NCI-H146 treated with DMSO at 0.1 percent for 48 hours (cell line): Measurements from ENCODE around the gene EHBP1.

Source experiments
- DNase-seq: peaks from one replicate; lab custom pipeline; 2025; ENCODE audit not compliant: unreplicated experiment; lab: John Stamatoyannopoulos, UW

The EHBP1 gene

DNA sequence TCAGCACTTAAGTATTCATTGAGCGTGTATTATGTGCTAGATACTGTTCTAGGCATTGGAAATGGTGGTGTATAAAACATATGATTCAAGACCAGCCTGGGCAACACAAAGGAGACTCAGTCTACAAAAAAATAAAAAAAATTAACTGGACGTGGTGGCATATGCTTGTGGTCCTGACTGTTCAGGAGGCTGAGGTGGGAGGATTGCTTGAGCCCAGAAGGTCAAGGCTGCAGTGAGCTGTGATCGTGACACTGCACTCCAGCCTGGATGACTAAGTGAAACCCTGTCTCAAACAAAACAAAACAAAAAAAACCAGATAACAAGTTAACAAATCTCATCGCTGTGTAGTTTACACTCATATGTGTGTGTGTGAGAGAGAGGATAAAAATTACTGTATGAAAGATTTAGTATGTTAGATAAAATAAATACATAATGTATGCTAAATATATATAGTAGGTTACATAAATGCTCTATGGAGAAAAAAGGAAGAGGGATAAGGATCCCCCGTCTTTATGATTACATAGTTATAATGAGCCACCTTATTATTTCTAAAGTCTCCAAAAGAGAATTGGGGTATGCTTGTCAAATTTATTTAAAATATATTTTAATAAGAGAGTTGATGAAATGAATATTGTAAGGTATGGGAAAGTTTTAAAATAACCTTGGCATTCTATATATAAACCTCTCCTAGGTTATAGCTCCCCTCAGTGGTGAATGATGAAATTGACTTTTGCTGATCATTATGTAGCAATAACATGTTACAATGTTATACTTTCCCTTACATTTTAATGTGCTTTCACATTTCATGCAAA is 69.2 kb downstream of the EHBP1 start:
- peak; percentile 15 for DNase-seq

DNA sequence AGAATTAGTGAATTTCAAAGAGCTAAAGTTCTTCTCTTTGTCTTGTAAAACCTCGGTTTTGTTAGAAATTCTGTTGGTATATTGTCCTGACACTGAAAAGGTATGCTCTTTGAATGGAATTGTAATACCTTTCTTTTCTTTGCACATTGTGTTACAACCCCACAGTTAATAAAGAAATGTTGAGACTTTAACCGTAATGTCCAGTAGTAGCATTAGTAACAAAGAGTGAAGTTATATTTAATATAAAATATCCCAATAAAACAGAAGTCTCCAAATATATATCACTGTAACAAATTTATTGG is 69.8 kb downstream of the EHBP1 start:
- no peak for DNase-seq

DNA sequence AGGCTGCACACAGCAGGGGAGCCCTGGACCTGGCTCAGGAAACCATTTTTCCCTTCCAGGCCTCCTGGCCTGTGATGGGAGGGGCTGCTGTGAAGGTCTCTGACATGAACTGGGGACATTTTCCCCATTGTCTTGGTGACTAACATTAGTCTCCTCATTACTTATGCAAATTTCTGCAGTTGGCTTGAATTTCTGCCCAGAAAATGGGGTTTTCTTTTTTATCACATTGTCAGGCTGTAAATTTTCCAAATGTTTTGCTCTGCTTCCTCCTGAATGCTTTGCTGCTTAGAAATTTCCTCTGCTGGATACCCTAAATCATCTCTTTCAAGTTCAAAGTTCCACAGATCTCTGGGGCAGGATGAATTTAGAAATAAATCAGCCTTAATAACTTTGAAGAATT is 78.2 kb downstream of the EHBP1 start:
- no peak for DNase-seq

DNA sequence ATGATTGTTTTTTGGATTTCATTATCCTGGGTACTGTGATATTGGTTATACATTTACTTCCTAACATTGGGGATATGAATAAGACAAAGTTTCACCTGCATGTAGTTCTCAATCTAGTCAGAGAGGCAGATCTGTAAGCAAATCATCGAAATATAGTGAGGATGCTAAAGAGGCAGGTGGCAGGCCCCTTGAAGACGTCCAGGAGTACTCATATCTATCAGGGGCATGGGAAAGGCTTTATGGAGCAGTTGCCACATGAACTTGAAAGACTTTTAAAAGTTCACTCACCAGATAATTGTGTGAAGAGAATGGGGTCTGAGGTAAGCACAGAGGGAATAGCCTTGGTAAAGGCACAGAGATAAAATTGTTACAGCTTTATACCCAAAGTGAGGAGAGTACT is 78.8 kb downstream of the EHBP1 start:
- no peak for DNase-seq

DNA sequence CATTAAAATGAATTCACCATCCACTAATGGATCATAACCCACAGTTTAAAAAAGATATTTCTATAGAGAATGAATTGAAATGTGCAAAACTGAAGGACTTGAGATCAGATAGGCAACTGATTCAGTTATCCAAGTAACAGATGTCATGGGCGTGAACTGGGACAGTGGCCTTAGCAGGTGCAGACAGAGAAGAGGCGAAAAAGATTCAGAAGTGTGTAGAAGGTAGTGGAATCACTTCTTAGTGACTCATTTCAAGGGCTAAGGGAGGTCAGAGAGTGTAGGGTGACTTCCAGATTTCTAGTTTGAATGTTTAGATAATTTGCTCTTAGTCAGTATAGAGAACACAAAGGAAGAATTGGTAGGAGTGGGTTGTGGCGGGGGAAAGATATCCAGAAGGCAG is 79.7 kb downstream of the EHBP1 start:
- DNase-seq = no peak

DNA sequence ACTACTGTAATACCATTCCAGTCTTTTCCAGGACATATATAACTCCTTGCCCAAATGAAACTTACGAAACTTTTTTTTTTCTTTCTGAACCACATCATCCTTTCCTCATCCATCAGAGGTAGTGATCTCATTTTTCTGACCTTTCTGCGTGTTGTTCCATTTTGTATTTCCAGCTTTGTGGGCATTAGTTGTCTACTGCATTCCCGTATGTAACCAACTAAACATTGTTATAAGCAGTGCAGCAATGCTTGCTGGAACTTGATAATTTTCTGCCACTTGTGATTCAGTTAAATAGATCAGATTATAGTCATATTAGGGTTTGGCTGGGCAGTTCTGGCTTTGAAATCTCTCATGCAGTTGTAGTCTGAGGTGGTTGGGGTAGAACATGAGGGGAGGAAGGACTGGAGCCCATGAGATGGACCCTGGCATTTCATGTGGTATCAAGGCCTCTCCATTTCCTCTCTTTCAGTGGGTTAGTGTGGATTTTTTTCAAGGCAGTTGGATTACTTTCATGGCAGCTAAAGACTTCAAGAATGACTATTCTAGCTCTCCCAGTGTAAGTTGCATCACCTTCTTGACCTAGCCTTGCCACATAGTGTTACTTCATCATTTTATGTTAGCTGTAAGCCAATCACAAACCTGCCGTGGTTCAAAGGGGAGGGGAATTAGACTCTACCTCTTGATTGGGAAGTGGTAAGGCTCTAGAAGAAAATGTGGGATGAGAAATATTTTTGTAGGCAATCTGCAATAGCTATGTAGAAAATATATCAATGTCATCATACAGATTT is 80.5 kb downstream of the EHBP1 start:
- DNase-seq = no peak

DNA sequence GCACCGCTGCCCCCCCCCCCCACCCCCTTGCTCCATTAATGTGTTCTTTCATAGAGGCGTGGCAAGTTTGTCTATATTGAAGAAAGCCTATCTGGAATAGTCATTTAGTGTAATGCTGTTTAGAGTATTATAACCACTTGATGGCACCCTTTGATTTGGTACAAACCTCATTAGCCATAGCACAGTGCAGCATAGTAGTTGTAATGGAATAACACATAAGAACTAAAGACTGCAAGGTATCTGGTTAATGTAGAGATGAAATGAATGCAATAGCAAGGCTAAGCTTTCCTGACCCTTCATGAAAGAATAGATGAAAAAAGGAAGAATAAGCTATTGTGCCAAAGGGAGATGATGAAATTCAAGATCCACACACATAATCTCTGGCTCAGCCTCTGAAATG is 81.9 kb downstream of the EHBP1 start:
- peak; percentile 35 for DNase-seq

DNA sequence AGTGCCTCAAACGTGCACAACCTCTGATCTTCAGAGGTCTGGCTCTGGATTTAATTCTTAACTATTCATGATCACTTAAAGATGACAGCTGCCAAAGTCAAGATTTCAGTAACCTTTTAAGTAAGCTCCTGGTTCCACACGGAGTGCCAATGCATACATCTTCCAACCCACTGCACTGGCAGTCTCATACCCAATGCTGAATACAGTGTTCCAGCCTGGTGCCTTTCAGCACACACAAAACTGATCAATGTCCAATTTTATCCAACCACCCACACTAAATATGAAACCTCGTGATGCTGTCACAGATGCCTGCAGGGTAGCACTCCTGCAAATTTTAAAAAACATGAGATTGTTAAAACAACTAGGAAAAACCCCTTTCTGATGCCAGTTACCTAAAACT is 84.0 kb downstream of the EHBP1 start:
- no peak for DNase-seq

DNA sequence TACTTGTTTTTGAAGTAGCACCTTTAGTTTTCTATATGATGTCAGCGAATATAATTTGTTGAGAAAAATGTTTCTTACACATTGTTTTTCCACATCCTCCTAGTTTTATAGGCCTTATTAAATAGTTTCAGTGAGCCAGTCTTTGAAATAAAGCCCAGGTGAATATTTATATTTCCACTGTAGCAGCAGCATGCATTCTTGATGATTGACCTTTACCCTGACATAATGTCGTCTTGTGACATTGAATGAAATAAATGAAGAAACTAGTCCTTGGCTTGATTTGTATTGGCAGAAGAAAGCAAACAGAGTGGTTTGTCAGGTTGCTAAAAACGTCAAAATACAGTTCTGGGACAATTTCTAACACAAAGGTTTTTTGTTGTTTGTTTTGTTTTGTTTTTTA is 84.4 kb downstream of the EHBP1 start:
- DNase-seq = no peak

DNA sequence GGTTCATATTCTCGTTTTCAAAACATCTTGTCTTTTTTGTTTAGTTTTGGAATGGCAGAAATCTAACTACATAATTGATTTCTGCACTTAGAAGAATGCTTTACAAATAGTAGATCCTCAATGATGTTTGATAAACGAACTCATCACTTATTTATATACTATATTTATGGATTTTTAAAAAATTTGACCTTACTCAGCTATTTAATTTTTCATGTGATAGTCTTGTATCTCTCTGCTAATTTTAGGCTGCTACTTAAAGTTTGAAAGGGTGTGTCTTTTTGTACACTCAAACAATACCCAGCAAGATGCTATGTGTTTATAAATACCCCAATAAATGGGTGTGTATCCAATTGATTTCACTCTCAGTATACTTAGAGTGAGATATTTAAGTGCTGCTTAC is 86.9 kb downstream of the EHBP1 start:
- no peak for DNase-seq

DNA sequence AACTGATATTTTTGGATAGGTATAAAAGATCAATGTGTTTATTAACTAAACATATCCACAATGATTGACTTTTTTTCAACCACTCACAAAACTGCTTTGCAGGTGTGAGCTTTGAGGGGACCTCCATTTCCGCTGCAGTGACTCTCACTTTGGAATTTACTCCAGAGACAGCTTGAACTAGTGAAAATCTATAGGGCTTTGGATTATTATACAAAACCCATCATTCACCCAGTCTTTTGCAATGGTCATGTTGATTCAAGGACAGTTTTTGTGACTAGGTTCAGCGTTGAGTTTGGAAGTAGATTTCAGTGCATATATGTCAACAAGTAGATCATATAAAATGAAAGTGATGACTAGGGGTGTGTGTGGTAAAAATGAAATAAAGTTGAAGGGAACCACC is 87.7 kb downstream of the EHBP1 start:
- DNase-seq = no peak

DNA sequence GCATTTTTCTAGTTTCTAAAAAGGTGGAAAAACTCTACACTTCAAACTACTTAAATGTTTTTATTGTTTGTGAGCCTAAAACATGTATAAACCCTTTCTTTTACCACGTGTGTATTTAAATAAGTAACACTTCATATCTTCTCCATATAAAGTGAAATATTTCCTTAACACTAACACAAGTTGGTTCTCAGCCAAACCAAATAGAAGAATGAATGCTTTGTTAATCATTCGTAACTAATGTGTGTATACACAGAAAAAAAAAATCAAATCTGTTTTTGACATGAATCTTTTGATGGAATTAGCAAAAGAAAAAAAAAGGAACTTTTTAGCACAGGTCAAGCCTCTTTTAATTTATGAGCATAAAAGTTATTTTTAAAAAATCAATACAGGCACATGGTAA is 89.3 kb downstream of the EHBP1 start:
- DNase-seq = peak; percentile 44

DNA sequence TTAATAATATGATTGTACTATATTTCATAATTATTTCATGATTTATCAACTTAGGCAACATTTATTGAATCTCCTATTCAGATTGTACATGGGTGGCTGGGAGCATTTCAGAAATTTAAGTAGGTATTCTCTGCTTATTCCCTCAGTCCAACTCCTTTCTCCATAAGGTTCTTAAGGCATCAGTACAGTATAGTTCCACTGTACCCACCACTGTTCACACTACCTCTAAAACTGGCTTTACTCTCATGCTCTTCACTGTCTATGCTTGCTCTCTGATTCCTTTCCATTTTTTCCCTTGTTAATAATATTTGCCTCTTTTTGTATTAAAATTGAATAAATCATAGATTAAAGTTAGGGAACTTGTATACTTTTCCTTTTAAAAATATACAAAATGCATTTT is 89.8 kb downstream of the EHBP1 start:
- DNase-seq = no peak

DNA sequence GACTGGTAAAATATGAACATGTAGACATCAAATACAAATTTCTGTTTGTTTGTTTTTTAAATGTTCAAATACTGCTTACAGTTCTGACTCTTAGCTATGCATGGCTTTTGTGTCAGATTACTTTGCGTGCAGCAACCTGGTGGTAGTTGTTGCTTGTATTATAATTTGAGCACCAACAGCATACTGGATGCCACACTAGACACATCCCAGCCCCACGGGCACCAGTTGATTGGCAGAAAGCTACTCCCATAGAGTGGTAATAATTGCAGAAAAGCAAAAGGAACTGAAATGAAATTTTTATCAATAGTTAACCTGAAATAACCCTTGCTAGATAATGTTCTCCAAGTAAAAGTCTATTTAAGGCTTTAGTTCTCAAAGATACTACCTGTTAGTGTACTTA is 91.6 kb downstream of the EHBP1 start:
- no peak for DNase-seq

DNA sequence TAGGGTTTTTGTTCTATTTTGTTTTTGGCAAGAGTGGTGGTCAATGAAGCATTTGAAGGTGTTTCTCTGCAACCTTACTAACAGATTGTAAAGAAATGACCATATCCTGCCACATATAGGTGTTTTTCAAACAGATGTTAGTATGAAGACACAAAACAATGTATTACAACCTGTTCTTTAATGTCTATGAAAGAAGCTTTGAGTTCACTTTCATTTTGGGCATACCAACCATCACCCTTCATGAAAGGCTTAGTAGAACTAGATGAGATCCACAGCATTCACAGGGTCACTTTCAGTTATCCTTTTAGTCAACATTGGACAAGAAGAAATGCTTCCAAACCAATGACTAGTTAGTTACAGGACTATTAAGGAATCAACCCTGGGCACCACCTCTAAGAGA is 95.1 kb downstream of the EHBP1 start:
- DNase-seq = no peak

DNA sequence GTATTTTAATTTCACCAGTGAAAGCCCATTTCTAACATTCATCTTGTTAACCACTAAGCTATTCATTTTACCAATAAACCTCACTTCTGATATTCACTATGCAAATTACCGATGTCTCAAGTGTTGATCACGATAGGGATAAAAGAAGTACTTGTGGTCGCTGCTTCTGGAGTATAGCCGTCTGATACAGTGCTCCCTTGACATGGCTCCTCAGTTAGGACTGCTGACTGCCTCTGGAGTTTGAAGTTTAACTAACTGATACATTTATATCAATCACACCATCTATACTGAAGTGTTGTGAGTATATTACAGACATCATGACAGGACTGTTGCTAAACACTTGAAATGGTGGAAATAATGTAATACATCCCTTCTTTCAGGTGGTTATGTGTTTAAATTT is 95.6 kb downstream of the EHBP1 start:
- no peak for DNase-seq

DNA sequence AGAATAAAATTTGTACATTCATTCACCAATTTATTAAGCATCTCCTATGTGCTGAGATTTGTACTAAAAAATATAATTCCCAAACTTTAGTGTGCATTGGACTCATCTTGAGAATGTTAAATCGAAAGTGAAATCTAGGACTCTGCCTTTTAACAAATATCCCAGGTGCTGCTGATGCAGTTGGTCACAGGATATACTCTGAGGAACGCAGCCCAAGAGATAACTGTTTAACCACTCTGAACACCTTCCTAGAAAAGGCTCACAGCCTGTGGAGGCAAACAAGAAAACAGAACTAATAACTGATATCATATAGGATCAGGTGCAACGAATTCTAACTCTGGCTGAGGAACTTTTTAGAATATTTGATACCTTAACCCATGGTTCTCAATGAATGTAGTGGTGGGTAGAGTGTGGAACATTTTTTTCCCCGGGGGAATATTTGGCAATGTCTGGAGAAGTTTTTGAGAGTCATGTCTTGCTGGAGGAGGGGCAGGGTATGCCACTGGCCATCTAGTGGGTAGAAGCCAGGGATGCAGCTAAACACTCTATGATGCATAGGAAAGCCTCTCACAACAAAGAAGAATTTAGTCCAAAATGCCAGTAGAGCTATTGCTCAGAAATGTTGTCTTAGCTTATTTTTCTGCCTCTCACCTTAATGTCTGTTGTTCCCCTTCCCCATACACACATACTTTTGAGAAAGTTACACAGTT is 96.5 kb downstream of the EHBP1 start:
- no peak for DNase-seq

DNA sequence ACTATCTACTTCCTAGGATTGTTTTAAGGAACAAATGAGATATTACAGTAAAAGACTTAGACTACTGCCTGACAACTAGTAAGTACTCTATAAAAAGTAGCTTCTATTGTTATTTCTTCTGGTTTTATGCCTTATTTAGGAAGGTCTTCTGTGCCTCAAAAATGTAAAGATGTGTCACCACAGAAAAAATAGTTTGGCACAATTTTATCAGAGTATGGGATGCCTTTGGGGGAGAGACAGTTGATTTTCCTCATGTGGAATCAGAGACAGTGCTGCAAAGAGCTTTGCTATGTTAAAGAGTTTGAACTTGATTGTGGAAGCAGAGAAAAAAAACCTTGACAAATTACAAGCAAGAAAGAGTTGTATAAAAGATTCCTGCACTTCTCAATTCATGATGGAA is 98.4 kb downstream of the EHBP1 start:
- DNase-seq = no peak

DNA sequence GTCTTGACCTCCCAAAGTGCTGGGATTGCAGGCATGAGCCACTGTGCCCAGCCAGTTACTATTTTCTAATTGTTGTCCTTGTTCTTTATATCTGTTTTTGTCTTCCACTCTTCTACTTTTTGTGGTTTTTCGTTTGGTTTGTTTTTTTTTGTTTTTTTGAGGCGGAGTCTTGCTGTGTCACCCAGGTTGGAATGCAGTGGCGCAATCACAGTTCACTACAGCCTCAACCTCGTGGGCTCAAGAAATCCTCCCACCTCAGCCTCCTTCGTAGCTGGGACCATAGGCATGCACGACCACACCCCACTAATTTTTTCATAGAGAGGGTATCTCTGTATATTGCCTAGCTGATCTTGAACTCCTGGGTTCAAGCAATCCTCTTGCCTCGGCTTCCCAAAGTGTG is 100.7 kb downstream of the EHBP1 start:
- no peak for DNase-seq

DNA sequence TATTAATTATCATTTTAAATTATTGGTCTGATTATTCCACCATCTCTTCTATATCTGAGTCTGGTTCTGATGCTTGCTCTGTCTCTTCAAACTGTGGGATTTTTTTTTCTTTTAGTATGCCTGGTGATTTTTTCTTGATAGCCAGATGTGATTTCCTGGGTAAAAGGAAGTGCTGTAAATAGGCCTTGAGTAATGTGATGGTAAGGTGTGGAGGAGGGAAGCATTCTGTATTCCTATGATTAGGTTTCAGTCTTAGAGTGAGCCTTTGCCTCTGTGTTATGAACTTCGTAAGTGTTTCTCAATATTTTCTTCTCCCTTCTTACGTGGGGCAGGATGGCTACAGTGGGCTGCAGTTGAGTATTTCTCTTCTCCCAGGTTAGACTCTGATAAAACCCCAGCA is 103.0 kb downstream of the EHBP1 start:
- DNase-seq = no peak

DNA sequence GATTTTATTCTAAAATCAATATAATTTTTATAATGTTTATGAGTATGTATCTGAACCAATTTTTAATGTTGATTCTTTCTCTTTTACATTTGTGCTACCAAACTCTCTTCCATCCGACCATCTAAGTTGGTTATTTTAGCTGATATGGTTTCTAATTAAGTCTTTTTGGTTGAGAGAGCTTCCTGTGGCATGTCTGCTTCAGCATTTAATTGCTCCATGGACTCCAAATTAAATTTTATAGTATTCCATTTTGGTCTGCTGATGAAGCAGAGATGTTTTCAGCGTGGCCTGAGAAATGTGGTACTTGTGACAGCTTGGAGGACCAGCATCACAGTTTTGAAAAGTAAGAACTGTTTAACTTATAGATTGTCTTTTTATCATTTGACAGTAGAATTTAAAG is 105.6 kb downstream of the EHBP1 start:
- no peak for DNase-seq

DNA sequence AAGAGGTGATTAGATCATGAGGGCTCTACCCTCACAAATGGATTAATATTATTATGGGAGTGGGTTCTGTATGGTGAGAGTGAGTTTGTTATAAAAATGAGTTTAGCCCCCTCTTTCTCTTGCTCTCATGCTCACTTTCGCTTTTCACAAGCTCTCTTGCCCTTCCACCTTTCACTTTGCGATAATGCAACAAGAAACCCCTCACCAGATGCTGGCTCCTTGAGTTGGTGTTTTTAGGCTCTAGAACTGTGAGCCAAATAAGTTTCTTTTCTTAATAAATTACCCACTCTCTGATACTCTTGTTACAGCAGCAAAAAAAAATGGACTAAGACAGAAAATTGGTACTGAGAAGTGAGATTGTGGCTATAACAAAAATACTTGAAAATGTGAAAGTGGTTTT is 106.5 kb downstream of the EHBP1 start:
- DNase-seq = no peak
